H1 (cell line): Measurements from ENCODE around the gene NPTXR. TPM values are rescaled to one million over a fixed set of nuclear protein-coding genes. Genes with fewer than 3 reads are reported as not detected.

Experiments
- KDM5A ChIP-seq: fragments of 200-600 bp; IDR thresholded peaks from 2 replicates; pipeline ENCODE4 v1.7.1; 2012; ENCODE audit warnings: mild to moderate bottlenecking, low read length, inconsistent platforms, mixed read lengths
- YY1 ChIP-seq: IDR thresholded peaks from 2 replicates; pipeline ENCODE4 v1.6.1; 2011; ENCODE audit warnings: low read depth, mild to moderate bottlenecking, low read length
- polyA plus RNA-seq, 7 experiments: library from polyadenylated mRNA; depleted of rRNA in 3 of 7; stranded (reverse) in 5 of 7; unstranded in 2 of 7; fragments of >200 nt in 5 of 7; fragments of 200-250 nt in 2 of 7; gene quantifications; 1 replicate in 5 of 7; 2 replicates in 1 of 7; 4 replicates in 1 of 7; pipeline versions ENCODE4 v1.2.1 to v1.2.3, GENCODE V29; 2011 to 2013; ENCODE audit warnings: missing spikeins in 2 of 7, mixed read lengths in 2 of 7
- total RNA-seq: library from RNA; stranded (reverse); fragmentation: NEBNext Ultra II Directional; extraction: Animal tissue kit (Norgen Biotek cat#: 25700); gene quantifications from 2 replicates; pipeline ENCODE4 v1.2.1, GENCODE V29; 2021
- TF ChIP-seq, protein P1 (sequence below): fragments of 300-600 bp; sonication (generic); IDR thresholded peaks from 2 replicates; pipeline ENCODE4 v1.7.1; 2012; ENCODE audit warnings: low read length, moderate library complexity, mild to moderate bottlenecking, inconsistent platforms; ENCODE audit not compliant: insufficient replicate concordance
- TF ChIP-seq, protein P2 (sequence below): IDR thresholded peaks from 2 replicates; pipeline ENCODE4 v1.6.1; 2011; ENCODE audit warnings: low read depth, mild to moderate bottlenecking, low read length; ENCODE audit not compliant: insufficient read depth

NPTXR gene
- total and polyA plus RNA-seq, 2 of the 8 experiments (the other 6 are each of a cell fraction or from before 2014, with no cell fraction given), result 3.7 to 6.4 TPM

DNA sequence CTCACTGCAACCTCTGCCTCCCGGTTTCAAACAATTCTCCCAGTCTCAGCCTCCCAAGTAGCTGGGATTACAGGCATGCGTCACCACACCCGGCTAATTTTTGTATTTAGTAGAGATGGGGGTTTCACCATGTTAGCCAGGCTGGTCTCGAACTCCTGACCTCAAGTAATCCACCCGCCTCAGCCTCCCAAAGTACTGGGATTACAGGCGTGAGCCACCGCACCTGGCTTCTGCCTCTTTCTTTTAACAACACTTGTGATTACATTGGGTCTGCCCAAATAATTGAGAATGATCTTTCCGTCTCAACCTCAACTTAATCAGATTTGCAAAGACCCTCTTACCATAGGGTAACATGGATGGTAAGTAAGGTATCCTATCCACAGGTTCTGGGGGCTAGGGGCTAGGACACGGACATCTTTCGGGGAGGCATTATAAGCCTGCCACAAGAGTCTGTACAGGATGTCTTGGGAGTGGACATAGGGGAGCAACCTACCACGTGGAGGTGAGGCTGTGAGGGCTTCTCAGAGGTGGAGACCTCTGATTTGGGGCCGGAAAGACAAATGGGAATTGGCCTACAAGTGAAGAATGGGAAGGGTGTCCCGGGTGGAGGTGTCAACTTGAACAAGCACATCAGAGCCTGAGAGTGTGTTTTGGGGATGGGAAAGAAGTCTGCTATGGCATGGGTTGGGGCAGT is 30.8 kb upstream of the NPTXR start (continued):
- TF ChIP-seq, protein P1, sequence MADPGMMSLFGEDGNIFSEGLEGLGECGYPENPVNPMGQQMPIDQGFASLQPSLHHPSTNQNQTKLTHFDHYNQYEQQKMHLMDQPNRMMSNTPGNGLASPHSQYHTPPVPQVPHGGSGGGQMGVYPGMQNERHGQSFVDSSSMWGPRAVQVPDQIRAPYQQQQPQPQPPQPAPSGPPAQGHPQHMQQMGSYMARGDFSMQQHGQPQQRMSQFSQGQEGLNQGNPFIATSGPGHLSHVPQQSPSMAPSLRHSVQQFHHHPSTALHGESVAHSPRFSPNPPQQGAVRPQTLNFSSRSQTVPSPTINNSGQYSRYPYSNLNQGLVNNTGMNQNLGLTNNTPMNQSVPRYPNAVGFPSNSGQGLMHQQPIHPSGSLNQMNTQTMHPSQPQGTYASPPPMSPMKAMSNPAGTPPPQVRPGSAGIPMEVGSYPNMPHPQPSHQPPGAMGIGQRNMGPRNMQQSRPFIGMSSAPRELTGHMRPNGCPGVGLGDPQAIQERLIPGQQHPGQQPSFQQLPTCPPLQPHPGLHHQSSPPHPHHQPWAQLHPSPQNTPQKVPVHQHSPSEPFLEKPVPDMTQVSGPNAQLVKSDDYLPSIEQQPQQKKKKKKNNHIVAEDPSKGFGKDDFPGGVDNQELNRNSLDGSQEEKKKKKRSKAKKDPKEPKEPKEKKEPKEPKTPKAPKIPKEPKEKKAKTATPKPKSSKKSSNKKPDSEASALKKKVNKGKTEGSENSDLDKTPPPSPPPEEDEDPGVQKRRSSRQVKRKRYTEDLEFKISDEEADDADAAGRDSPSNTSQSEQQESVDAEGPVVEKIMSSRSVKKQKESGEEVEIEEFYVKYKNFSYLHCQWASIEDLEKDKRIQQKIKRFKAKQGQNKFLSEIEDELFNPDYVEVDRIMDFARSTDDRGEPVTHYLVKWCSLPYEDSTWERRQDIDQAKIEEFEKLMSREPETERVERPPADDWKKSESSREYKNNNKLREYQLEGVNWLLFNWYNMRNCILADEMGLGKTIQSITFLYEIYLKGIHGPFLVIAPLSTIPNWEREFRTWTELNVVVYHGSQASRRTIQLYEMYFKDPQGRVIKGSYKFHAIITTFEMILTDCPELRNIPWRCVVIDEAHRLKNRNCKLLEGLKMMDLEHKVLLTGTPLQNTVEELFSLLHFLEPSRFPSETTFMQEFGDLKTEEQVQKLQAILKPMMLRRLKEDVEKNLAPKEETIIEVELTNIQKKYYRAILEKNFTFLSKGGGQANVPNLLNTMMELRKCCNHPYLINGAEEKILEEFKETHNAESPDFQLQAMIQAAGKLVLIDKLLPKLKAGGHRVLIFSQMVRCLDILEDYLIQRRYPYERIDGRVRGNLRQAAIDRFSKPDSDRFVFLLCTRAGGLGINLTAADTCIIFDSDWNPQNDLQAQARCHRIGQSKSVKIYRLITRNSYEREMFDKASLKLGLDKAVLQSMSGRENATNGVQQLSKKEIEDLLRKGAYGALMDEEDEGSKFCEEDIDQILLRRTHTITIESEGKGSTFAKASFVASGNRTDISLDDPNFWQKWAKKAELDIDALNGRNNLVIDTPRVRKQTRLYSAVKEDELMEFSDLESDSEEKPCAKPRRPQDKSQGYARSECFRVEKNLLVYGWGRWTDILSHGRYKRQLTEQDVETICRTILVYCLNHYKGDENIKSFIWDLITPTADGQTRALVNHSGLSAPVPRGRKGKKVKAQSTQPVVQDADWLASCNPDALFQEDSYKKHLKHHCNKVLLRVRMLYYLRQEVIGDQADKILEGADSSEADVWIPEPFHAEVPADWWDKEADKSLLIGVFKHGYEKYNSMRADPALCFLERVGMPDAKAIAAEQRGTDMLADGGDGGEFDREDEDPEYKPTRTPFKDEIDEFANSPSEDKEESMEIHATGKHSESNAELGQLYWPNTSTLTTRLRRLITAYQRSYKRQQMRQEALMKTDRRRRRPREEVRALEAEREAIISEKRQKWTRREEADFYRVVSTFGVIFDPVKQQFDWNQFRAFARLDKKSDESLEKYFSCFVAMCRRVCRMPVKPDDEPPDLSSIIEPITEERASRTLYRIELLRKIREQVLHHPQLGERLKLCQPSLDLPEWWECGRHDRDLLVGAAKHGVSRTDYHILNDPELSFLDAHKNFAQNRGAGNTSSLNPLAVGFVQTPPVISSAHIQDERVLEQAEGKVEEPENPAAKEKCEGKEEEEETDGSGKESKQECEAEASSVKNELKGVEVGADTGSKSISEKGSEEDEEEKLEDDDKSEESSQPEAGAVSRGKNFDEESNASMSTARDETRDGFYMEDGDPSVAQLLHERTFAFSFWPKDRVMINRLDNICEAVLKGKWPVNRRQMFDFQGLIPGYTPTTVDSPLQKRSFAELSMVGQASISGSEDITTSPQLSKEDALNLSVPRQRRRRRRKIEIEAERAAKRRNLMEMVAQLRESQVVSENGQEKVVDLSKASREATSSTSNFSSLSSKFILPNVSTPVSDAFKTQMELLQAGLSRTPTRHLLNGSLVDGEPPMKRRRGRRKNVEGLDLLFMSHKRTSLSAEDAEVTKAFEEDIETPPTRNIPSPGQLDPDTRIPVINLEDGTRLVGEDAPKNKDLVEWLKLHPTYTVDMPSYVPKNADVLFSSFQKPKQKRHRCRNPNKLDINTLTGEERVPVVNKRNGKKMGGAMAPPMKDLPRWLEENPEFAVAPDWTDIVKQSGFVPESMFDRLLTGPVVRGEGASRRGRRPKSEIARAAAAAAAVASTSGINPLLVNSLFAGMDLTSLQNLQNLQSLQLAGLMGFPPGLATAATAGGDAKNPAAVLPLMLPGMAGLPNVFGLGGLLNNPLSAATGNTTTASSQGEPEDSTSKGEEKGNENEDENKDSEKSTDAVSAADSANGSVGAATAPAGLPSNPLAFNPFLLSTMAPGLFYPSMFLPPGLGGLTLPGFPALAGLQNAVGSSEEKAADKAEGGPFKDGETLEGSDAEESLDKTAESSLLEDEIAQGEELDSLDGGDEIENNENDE, result no peak
- TF ChIP-seq YY1 (no peak), KDM5A (no peak)
- TF ChIP-seq, protein P2, sequence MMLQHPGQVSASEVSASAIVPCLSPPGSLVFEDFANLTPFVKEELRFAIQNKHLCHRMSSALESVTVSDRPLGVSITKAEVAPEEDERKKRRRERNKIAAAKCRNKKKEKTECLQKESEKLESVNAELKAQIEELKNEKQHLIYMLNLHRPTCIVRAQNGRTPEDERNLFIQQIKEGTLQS, result no peak
